T follicular helper cell (primary cell): ENCODE measurements around the gene CCDC88C.
"Not testable (repeated sequence)": the region's sequence is repeated elsewhere in the genome, so short reads cannot be mapped to it uniquely, and the experiment has no call there.

Source experiments
- DNase-seq: peaks from one replicate; pipeline ENCODE4 v3.0.0-alpha.2; 2020; ENCODE audit warnings: low read depth

Gene CCDC88C

GRCh38 chr14:91415794-91416743 lies 1.6 kb downstream of the CCDC88C start:
- DNase-seq = peak; percentile 58

GRCh38 chr14:91414475-91414833 lies 3.2 kb downstream of the CCDC88C start:
- DNase-seq = no peak

- peak; percentile 52 for DNase-seq
These were observed 3.8 kb downstream of the CCDC88C start for GRCh38 chr14:91413547-91414474.

GRCh38 chr14:91412939-91413338 lies 4.7 kb downstream of the CCDC88C start:
- DNase-seq = no peak

- no peak for DNase-seq
These were observed 6.7 kb downstream of the CCDC88C start for GRCh38 chr14:91410771-91411536.

GRCh38 chr14:91409928-91410718 lies 7.5 kb downstream of the CCDC88C start:
- no peak for DNase-seq

- not testable (repeated sequence) for DNase-seq
These were observed 8.4 kb downstream of the CCDC88C start for GRCh38 chr14:91409240-91409639.

- no peak for DNase-seq
These were observed 10.6 kb downstream of the CCDC88C start for GRCh38 chr14:91406982-91407381.

GRCh38 chr14:91406451-91406850 lies 11.2 kb downstream of the CCDC88C start:
- DNase-seq = no peak

- no peak for DNase-seq
These were observed 11.7 kb downstream of the CCDC88C start for GRCh38 chr14:91405724-91406435.

- DNase-seq = peak; percentile 61
These were observed 12.3 kb downstream of the CCDC88C start for GRCh38 chr14:91405241-91405721.

- no peak for DNase-seq
These were observed 14.6 kb downstream of the CCDC88C start for GRCh38 chr14:91402771-91403600.

GRCh38 chr14:91402348-91402747 lies 15.3 kb downstream of the CCDC88C start:
- no peak for DNase-seq

- DNase-seq = no peak
These were observed 15.9 kb downstream of the CCDC88C start for GRCh38 chr14:91401751-91402150.

- no peak for DNase-seq
These were observed 16.9 kb downstream of the CCDC88C start for GRCh38 chr14:91400696-91401095.

GRCh38 chr14:91399868-91400640 lies 17.6 kb downstream of the CCDC88C start:
- no peak for DNase-seq

- no peak for DNase-seq
These were observed 18.9 kb downstream of the CCDC88C start for GRCh38 chr14:91398707-91399106.

GRCh38 chr14:91397965-91398591 lies 19.5 kb downstream of the CCDC88C start:
- DNase-seq = no peak
